Transverse colon (tissue), 4 donors: Measurements from ENCODE around the gene ENTHD1.

Source experiments
- POLR2A ChIP-seq: fragments of 450-650 bp; IDR thresholded peaks from one replicate; pipeline ENCODE4 v1.6.1; 2016; ENCODE audit warnings: antibody characterized with exemption, mild to moderate bottlenecking, moderate library complexity
- POLR2AphosphoS5 ChIP-seq, 3 donors: sonication (generic); formaldehyde crosslinking; IDR thresholded peaks; one replicate each; pipeline ENCODE4 v1.6.1; 2016; ENCODE audit warnings: antibody characterized with exemption in 3 of 3
- TF ChIP-seq, protein P1 (sequence below), 5 experiments: fragments of 200-600 bp in 3 of 5; fragments of 450-650 bp in 2 of 5; sonication (generic) in 3 of 5; IDR thresholded peaks; 1 replicate in 2 of 5; 2 replicates in 3 of 5; pipeline ENCODE4 v1.5.1; 2016 to 2017; ENCODE audit warnings: antibody characterized with exemption in 5 of 5, inconsistent platforms in 3 of 5, mild to moderate bottlenecking in 2 of 5, moderate library complexity in 1 of 5

DNA sequence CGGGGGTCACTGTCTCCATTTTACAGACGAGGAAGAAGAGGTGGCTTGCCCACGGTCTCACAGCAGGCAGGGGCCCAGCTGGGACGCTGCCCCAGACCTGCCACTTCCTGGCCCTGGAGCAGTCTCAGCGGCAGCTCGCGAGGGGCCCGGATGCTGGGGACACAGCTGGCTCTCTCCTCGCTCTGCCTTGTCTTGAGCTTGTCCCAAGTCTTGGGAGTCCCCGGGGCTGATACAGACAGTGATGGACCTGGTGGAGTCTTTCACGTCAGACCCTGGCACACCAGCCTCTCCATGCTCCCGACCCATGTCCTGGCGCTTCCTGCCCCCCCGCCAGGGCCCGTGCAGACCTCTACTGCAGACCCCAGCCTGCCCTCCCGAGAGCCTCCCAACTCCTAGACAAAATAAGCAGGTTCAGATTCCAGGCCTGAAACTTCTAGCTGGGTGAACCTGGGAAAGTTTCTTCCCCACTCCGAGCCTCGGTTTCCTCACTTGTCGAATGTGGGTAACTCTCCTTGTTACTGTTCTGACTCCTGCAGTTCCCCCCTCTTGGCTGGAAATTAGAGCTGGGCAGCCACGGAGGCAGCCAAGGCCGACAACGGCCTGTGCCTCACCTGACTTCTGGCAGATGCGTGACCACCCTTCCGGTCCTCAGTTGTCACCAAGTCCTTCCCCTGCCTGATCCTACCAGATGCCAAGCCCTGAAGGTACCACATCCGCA is 177.6 kb downstream of the ENTHD1 start:
- TF ChIP-seq, protein P1, sequence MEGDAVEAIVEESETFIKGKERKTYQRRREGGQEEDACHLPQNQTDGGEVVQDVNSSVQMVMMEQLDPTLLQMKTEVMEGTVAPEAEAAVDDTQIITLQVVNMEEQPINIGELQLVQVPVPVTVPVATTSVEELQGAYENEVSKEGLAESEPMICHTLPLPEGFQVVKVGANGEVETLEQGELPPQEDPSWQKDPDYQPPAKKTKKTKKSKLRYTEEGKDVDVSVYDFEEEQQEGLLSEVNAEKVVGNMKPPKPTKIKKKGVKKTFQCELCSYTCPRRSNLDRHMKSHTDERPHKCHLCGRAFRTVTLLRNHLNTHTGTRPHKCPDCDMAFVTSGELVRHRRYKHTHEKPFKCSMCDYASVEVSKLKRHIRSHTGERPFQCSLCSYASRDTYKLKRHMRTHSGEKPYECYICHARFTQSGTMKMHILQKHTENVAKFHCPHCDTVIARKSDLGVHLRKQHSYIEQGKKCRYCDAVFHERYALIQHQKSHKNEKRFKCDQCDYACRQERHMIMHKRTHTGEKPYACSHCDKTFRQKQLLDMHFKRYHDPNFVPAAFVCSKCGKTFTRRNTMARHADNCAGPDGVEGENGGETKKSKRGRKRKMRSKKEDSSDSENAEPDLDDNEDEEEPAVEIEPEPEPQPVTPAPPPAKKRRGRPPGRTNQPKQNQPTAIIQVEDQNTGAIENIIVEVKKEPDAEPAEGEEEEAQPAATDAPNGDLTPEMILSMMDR (IDR thresholded peaks at IDR 0.05), result no peak
- TF ChIP-seq POLR2A (no peak), POLR2AphosphoS5 (IDR thresholded peaks at IDR 0.05) (no peak)
